Measurements from ENCODE around the gene ABCF2.

ABCF2 gene

GRCh38 chr7:151168003-151168786, 58.8 kb downstream of the ABCF2 start:
- peak; percentile 40 to 65 for DNase-seq

GRCh38 chr7:151167197-151167961, 59.6 kb downstream of the ABCF2 start, which contains the start of gene GBX1:
GBX1 (minus strand) TSS chr7:151167694; CDS start chr7:151167548, 146 bp downstream.
- peak in 1 of 2 experiments; percentile 14 for DNase-seq

GRCh38 chr7:151166629-151167196, 60.3 kb downstream of the ABCF2 start:
- DNase-seq = no peak

All from stimulated activated CD4-positive, alpha-beta T cell treated with anti-CD3 and anti-CD28 coated beads, Interleukin-4, amount 100 ng/mL, for 4 hours (primary cell).